Right lobe of liver (tissue), 4 donors: ENCODE results near the gene APBB1.

Experiments
- CTCF ChIP-seq, 4 donors: fragments of 200-600 bp in 3 of 4; fragments of 450-650 bp in 1 of 4; IDR thresholded peaks; one replicate each; pipeline versions ENCODE4 v1.5.1 to v1.8.0; 2016 to 2022; ENCODE audit warnings: antibody characterized with exemption in 4 of 4, mild to moderate bottlenecking in 2 of 4
- POLR2A ChIP-seq: fragments of 450-650 bp; IDR thresholded peaks from one replicate; pipeline ENCODE4 v1.6.1; 2017; ENCODE audit warnings: antibody characterized with exemption, mild to moderate bottlenecking
- donor health status: DM: no; HTN: no; CAD: no.
- donor health status: DM: no; HTN: no; CAD: no.
- donor health status: DM: no; HTN: yes; CAD: no.

- no peak for TF ChIP-seq CTCF (IDR thresholded peaks at IDR 0.05)
- no peak for TF ChIP-seq POLR2A
These were observed 24.8 kb downstream of the APBB1 start for GRCh38 chr11:6393989-6394670.
